ENCODE measurements around the gene MATR3.
A peak's percentile ranks its signal among the peaks of the same experiment; 100 is the strongest.
"Not testable (repeated sequence)": the region's sequence is repeated elsewhere in the genome, so short reads cannot be mapped to it uniquely, and the experiment has no call there.

Gene MATR3

DNA sequence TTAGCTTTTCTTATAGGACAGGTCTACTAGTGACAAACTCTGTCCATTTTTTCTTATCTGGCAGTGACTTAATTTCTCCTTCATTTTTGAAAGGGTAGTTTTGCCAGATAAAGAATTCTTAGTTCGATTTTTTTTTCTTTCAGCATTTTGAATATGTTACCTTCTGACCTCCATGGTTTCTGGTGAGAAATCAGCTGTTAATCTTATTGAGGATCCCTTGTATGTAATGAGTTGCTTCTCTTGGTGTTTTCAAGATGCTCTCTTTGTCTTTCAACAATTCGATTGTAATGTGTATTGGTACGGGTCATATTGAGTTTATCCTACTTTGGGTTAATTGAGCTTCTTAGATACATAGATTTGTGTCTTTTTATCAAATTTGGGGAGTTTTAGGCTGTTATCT lies 60.6 kb downstream of the MATR3 start:
- DNase-seq (ENCODE audit: low spot score) (no peak), ATAC-seq (ENCODE audit: low read depth) (no peak)
- H3K4me1 ChIP-seq (ENCODE audit: insufficient read depth, poor library complexity, severe bottlenecking) = no peaks in the 10 kb centered on the region
- peaks cover 47% of the 10 kb centered on the region for H3K36me3 ChIP-seq (ENCODE audit: low read depth)
- no peak overlapping the region for H3K4me3 ChIP-seq (ENCODE audit: severe bottlenecking)
- no peaks in the 10 kb centered on the region for H3K9me3 ChIP-seq (ENCODE audit: severe bottlenecking)
- TF ChIP-seq CTCF (IDR thresholded peaks at IDR 0.05; ENCODE audit: poor library complexity, severe bottlenecking) = no peak
- H3K27ac ChIP-seq (ENCODE audit: poor library complexity, severe bottlenecking) = no peak overlapping the region
- no peaks in the 10 kb centered on the region for H3K27me3 ChIP-seq (ENCODE audit: insufficient read depth, poor library complexity, severe bottlenecking)

- H3K4me1 ChIP-seq (ENCODE audit: insufficient read depth, poor library complexity, severe bottlenecking); H3K27ac ChIP-seq (ENCODE audit: poor library complexity, severe bottlenecking); DNase-seq (ENCODE audit: low spot score); ATAC-seq (ENCODE audit: low read depth); H3K9me3 ChIP-seq (ENCODE audit: severe bottlenecking); H3K4me3 ChIP-seq (ENCODE audit: severe bottlenecking); H3K27me3 ChIP-seq (ENCODE audit: insufficient read depth, poor library complexity, severe bottlenecking): not testable (repeated sequence)
- peaks cover 46% of the 10 kb centered on the region for H3K36me3 ChIP-seq (ENCODE audit: low read depth)
Measured at GRCh38 chr5:139355900-139356299, 62.4 kb downstream of the MATR3 start.

DNA sequence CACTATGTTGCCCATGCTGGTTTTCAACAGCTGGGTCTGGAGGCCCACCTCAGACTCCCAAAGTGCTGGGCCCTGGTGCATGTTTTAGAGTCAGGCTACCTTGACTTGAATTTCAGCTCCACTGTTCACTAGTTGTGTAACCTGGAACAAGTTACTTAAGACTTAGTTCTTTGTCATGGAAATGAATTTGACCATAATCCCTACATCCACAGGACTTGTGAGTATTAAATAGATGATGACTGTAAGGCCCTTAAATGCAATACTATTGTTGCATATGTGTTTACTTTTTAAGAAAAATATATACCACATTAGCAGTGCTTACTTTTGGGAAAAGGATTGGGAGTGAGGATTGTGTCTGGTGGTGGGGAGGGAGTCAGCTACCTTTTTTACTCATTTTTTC lies 64.5 kb downstream of the MATR3 start:
- H3K9me3 ChIP-seq (ENCODE audit: severe bottlenecking) = no peaks in the 10 kb centered on the region
- H3K36me3 ChIP-seq (ENCODE audit: low read depth) = peaks cover 46% of the 10 kb centered on the region
- H3K4me3 ChIP-seq (ENCODE audit: severe bottlenecking) = no peak overlapping the region
- H3K4me1 ChIP-seq (ENCODE audit: insufficient read depth, poor library complexity, severe bottlenecking) = no peaks in the 10 kb centered on the region
- H3K27me3 ChIP-seq (ENCODE audit: insufficient read depth, poor library complexity, severe bottlenecking) = no peaks in the 10 kb centered on the region
- ATAC-seq (ENCODE audit: low read depth) (peak; percentile 35; the same call in 1 of the 3 replicates), DNase-seq (ENCODE audit: low spot score) (no peak)
- TF ChIP-seq CTCF (IDR thresholded peaks at IDR 0.05; ENCODE audit: poor library complexity, severe bottlenecking) = no peak
- H3K27ac ChIP-seq (ENCODE audit: poor library complexity, severe bottlenecking) = no peak overlapping the region

DNA sequence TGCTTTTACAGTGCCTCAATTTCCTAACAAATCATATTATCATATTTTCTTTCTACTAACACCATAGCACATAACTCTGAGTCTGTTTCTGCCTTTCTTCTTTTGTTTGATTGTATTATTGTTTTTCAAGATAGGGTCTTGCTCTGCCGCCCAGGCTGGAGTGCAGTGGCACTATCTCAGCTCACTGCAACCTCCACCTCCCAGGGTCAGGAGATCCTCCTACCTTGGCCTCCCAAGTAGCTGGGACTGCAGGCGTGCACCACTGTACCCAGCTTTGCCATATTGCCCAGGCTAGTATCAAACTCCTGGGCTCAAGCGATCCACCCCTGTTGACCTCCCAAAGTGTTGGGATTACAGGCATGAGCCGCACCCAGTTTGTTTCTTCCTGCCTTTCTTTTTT lies 66.8 kb downstream of the MATR3 start:
- H3K27me3 ChIP-seq (ENCODE audit: insufficient read depth, poor library complexity, severe bottlenecking) = no peaks in the 10 kb centered on the region
- TF ChIP-seq CTCF (IDR thresholded peaks at IDR 0.05; ENCODE audit: poor library complexity, severe bottlenecking) = no peak
- H3K36me3 ChIP-seq (ENCODE audit: low read depth) = peaks cover 54% of the 10 kb centered on the region
- no peak overlapping the region for H3K4me3 ChIP-seq (ENCODE audit: severe bottlenecking)
- no peaks in the 10 kb centered on the region for H3K4me1 ChIP-seq (ENCODE audit: insufficient read depth, poor library complexity, severe bottlenecking)
- no peak for DNase-seq (ENCODE audit: low spot score)
- no peak overlapping the region for H3K27ac ChIP-seq (ENCODE audit: poor library complexity, severe bottlenecking)
- no peak for ATAC-seq (ENCODE audit: low read depth)
- no peaks in the 10 kb centered on the region for H3K9me3 ChIP-seq (ENCODE audit: severe bottlenecking)

DNA sequence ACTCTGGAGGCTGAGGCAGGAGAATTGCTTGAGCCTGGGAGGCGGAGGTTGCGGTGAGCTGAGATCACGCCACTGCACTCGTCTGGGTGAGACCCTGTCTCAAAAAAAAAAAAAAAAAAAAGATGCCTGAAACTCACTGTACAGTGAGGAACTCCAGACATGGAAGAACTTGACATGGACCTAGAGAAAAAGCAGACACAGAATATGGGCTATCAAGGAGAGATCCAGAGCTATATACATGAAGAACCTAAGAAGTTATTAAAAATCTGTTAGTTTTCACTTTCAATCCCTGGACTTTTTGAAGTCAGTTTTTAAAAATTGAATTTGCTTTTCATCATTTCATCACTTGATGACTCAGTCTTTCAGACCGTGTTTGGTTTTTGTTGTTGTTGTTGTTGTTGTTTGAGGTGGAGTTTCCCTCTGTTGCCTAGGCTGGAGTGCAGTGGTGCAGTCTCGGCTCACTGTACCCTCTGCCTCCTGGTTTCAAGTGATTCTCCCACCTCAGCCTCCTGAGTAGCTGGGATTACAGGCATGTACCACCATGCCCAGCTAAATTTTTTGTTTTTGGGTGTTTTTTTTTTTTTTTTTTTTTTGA lies 68.4 kb downstream of the MATR3 start:
- peaks cover 69% of the 10 kb centered on the region for H3K36me3 ChIP-seq (ENCODE audit: low read depth)
- no peak for TF ChIP-seq CTCF (IDR thresholded peaks at IDR 0.05; ENCODE audit: poor library complexity, severe bottlenecking)

More for the DNA sequence above, 68.4 kb downstream of the MATR3 start:
- no peak for ATAC-seq (ENCODE audit: low read depth)
- H3K4me1 ChIP-seq (ENCODE audit: insufficient read depth, poor library complexity, severe bottlenecking) = no peaks in the 10 kb centered on the region
- no peak for DNase-seq (ENCODE audit: low spot score)
- no peak overlapping the region for H3K27ac ChIP-seq (ENCODE audit: poor library complexity, severe bottlenecking)
- H3K9me3 ChIP-seq (ENCODE audit: severe bottlenecking) = no peaks in the 10 kb centered on the region
- no peak overlapping the region for H3K4me3 ChIP-seq (ENCODE audit: severe bottlenecking)
- no peaks in the 10 kb centered on the region for H3K27me3 ChIP-seq (ENCODE audit: insufficient read depth, poor library complexity, severe bottlenecking)
